EL (cell line): ENCODE measurements around the gene CTNNA3.

Source experiments
- DNase-seq: peaks from one replicate; pipeline ENCODE4 v3.0.0-alpha.2; 2016

CTNNA3 gene

GRCh38 chr10:66246177-66246576 is 1449.8 kb downstream of the CTNNA3 start:
- DNase-seq: no peak

GRCh38 chr10:66244953-66245352 is 1451.0 kb downstream of the CTNNA3 start:
- DNase-seq: no peak

GRCh38 chr10:66242885-66243284 is 1453.1 kb downstream of the CTNNA3 start:
- no peak for DNase-seq

- DNase-seq: no peak
Measured at GRCh38 chr10:66239062-66239461, 1456.9 kb downstream of the CTNNA3 start.

- DNase-seq: no peak
Measured at GRCh38 chr10:66238343-66238742, 1457.7 kb downstream of the CTNNA3 start.

- no peak for DNase-seq
Measured at GRCh38 chr10:66234872-66235271, 1461.1 kb downstream of the CTNNA3 start.

- DNase-seq: no peak
Measured at GRCh38 chr10:66228887-66229286, 1467.1 kb downstream of the CTNNA3 start.

- no peak for DNase-seq
Measured at GRCh38 chr10:66223656-66224055, 1472.3 kb downstream of the CTNNA3 start.

- DNase-seq: no peak
Measured at GRCh38 chr10:66222462-66223046, 1473.4 kb downstream of the CTNNA3 start.

GRCh38 chr10:66218981-66219587 is 1476.9 kb downstream of the CTNNA3 start:
- DNase-seq: no peak

- DNase-seq: no peak
Measured at GRCh38 chr10:66218289-66218688, 1477.7 kb downstream of the CTNNA3 start.

GRCh38 chr10:66215920-66216319 is 1480.1 kb downstream of the CTNNA3 start:
- DNase-seq: no peak

- DNase-seq: no peak
Measured at GRCh38 chr10:66214721-66215404, 1481.1 kb downstream of the CTNNA3 start.

- no peak for DNase-seq
Measured at GRCh38 chr10:66209025-66209424, 1487.0 kb downstream of the CTNNA3 start.

- no peak for DNase-seq
Measured at GRCh38 chr10:66204838-66205237, 1491.2 kb downstream of the CTNNA3 start.

GRCh38 chr10:66202101-66202500 is 1493.9 kb downstream of the CTNNA3 start:
- no peak for DNase-seq

- DNase-seq: no peak
Measured at GRCh38 chr10:66192162-66192831, 1503.7 kb downstream of the CTNNA3 start.

GRCh38 chr10:66190413-66190812 is 1505.6 kb downstream of the CTNNA3 start:
- DNase-seq: no peak

GRCh38 chr10:66189271-66189670 is 1506.7 kb downstream of the CTNNA3 start:
- no peak for DNase-seq

- DNase-seq: no peak
Measured at GRCh38 chr10:66187053-66187733, 1508.8 kb downstream of the CTNNA3 start.

- DNase-seq: no peak
Measured at GRCh38 chr10:66183028-66183427, 1513.0 kb downstream of the CTNNA3 start.

GRCh38 chr10:66180581-66181318 is 1515.2 kb downstream of the CTNNA3 start:
- DNase-seq: peak; percentile 52

GRCh38 chr10:66180021-66180420 is 1516.0 kb downstream of the CTNNA3 start:
- no peak for DNase-seq
